ENCODE data around the gene CTSL.

CTSL gene

DNA sequence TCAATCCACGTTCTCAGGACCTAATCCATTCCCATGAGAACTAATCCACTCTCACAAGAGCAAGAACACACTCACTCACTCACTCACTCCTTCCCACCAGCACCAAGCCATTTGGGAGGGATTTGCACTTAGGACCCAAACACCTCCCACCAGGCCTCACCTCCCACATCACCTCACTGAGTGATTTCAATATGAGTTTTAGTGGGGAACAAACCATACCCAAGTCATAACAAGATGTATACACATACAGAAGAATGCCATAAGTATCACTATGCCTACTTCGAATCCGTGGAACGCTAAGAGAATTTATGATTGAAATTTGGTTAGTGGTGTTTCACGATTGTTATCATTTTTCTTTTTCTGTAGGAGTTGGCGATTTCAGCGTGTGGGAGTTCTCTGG lies 29.3 kb upstream of the CTSL start:
- peaks cover 84% of the 10 kb centered on the region for H3K36me3 ChIP-seq (ENCODE audit: insufficient read depth, low read length)

GRCh38 chr9:87698069-87698809 lies 27.7 kb upstream of the CTSL start:
- H3K27ac ChIP-seq, result no peak overlapping the region
- no peak overlapping the region for H3K4me3 ChIP-seq
- H3K9me3 ChIP-seq (ENCODE audit: low read depth, low read length), result no peaks in the 10 kb centered on the region
- H3K36me3 ChIP-seq (ENCODE audit: insufficient read depth, low read length), result peaks cover 84% of the 10 kb centered on the region
- TF ChIP-seq POLR2AphosphoS5 (IDR thresholded peaks at IDR 0.05; ENCODE audit: borderline replicate concordance, low read depth, low read length), result no peak
- no peak for TF ChIP-seq EZH2 (IDR thresholded peaks at IDR 0.05)
- no peak for TF ChIP-seq FOXP2 (optimal IDR thresholded peaks at IDR 0.05; ENCODE audit: control extremely low read depth, extremely low read length, insufficient read depth)
- H3K9ac ChIP-seq (ENCODE audit: insufficient read length), result no peak overlapping the region
- DNase-seq (ENCODE audit: low read depth, low spot score), result no peak

More for the DNA sequence above, 29.3 kb upstream of the CTSL start:
- Histone ChIP-seq H3K9me3 (ENCODE audit: low read depth, low read length) (0 out of 2 replicates have a peak, but pooled peaks cover 5% of the 10 kb centered on the region), H3K27ac (no peak overlapping the region), H3K9ac (ENCODE audit: insufficient read length) (no peak overlapping the region), H3K4me3 (no peak overlapping the region)
- DNase-seq (ENCODE audit: low read depth, low spot score), result no peak
- TF ChIP-seq POLR2AphosphoS5 (IDR thresholded peaks at IDR 0.05; ENCODE audit: borderline replicate concordance, low read depth, low read length), result no peak
- no peak for TF ChIP-seq EZH2 (IDR thresholded peaks at IDR 0.05)
- no peak for TF ChIP-seq FOXP2 (optimal IDR thresholded peaks at IDR 0.05; ENCODE audit: control extremely low read depth, extremely low read length, insufficient read depth)

- H3K9me3 ChIP-seq (ENCODE audit: low read depth, low read length), result no peaks in the 10 kb centered on the region
- H3K4me3 ChIP-seq, result no peak overlapping the region
- TF ChIP-seq POLR2AphosphoS5 (IDR thresholded peaks at IDR 0.05; ENCODE audit: borderline replicate concordance, low read depth, low read length) (no peak), FOXP2 (optimal IDR thresholded peaks at IDR 0.05; ENCODE audit: control extremely low read depth, extremely low read length, insufficient read depth) (no peak), EZH2 (IDR thresholded peaks at IDR 0.05) (no peak)
- peaks cover 82% of the 10 kb centered on the region for H3K36me3 ChIP-seq (ENCODE audit: insufficient read depth, low read length)
- DNase-seq (ENCODE audit: low read depth, low spot score), result no peak
- H3K27ac ChIP-seq, result no peak overlapping the region
- no peak overlapping the region for H3K9ac ChIP-seq (ENCODE audit: insufficient read length)
Measured at GRCh38 chr9:87699835-87700234, 26.1 kb upstream of the CTSL start.

DNA sequence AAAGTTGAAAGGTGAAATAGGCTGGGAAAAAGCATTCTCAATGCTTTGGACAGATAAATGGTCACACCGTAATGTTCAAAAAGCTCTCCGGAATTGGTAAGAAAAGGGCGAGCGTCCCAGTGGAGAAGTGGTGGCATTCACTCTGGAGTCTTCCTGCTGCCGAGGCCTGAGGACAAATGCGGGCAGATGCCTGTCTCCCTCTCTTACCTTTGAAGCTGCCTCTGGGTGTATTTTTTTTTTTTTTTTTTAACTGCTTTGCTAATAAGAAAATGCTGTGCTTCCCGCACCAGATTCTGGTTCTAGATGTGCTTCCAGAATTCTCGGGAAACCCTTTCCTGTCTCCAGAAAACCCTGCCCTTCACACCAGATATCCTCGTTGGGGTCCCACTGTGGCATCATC lies 24.4 kb upstream of the CTSL start:
- Histone ChIP-seq H3K9me3 (ENCODE audit: low read depth, low read length) (no peaks in the 10 kb centered on the region), H3K9ac (ENCODE audit: insufficient read length) (peak overlapping the region; percentile 14), H3K27ac (peak overlapping the region; percentile 54; the same call in 1 of the 2 replicates), H3K36me3 (ENCODE audit: insufficient read depth, low read length) (peaks cover 77% of the 10 kb centered on the region), H3K4me3 (no peak overlapping the region)
- no peak for TF ChIP-seq FOXP2 (optimal IDR thresholded peaks at IDR 0.05; ENCODE audit: control extremely low read depth, extremely low read length, insufficient read depth)
- TF ChIP-seq POLR2AphosphoS5 (IDR thresholded peaks at IDR 0.05; ENCODE audit: borderline replicate concordance, low read depth, low read length), result no peak
- TF ChIP-seq EZH2 (IDR thresholded peaks at IDR 0.05), result no peak
- no peak for DNase-seq (ENCODE audit: low read depth, low spot score)

GRCh38 chr9:87701931-87702421 lies 23.9 kb upstream of the CTSL start:
- Histone ChIP-seq H3K4me3 (no peak overlapping the region), H3K9me3 (ENCODE audit: low read depth, low read length) (no peaks in the 10 kb centered on the region), H3K9ac (ENCODE audit: insufficient read length) (peak overlapping the region; percentile 14), H3K27ac (peak overlapping the region; percentile 54), H3K36me3 (ENCODE audit: insufficient read depth, low read length) (peaks cover 77% of the 10 kb centered on the region)
- no peak for DNase-seq (ENCODE audit: low read depth, low spot score)
- no peak for TF ChIP-seq EZH2 (IDR thresholded peaks at IDR 0.05)
- no peak for TF ChIP-seq POLR2AphosphoS5 (IDR thresholded peaks at IDR 0.05; ENCODE audit: borderline replicate concordance, low read depth, low read length)
- no peak for TF ChIP-seq FOXP2 (optimal IDR thresholded peaks at IDR 0.05; ENCODE audit: control extremely low read depth, extremely low read length, insufficient read depth)

- H3K4me3 ChIP-seq, result no peak overlapping the region
- DNase-seq (ENCODE audit: low read depth, low spot score), result no peak
- TF ChIP-seq FOXP2 (optimal IDR thresholded peaks at IDR 0.05; ENCODE audit: control extremely low read depth, extremely low read length, insufficient read depth), result no peak
- TF ChIP-seq POLR2AphosphoS5 (IDR thresholded peaks at IDR 0.05; ENCODE audit: borderline replicate concordance, low read depth, low read length), result no peak
- no peak for TF ChIP-seq EZH2 (IDR thresholded peaks at IDR 0.05)
- H3K27ac ChIP-seq, result no peak overlapping the region
- no peak overlapping the region for H3K9ac ChIP-seq (ENCODE audit: insufficient read length)
- no peaks in the 10 kb centered on the region for H3K9me3 ChIP-seq (ENCODE audit: low read depth, low read length)
- H3K36me3 ChIP-seq (ENCODE audit: insufficient read depth, low read length), result peaks cover 77% of the 10 kb centered on the region
Measured at GRCh38 chr9:87702921-87703320, 23.0 kb upstream of the CTSL start.

DNA sequence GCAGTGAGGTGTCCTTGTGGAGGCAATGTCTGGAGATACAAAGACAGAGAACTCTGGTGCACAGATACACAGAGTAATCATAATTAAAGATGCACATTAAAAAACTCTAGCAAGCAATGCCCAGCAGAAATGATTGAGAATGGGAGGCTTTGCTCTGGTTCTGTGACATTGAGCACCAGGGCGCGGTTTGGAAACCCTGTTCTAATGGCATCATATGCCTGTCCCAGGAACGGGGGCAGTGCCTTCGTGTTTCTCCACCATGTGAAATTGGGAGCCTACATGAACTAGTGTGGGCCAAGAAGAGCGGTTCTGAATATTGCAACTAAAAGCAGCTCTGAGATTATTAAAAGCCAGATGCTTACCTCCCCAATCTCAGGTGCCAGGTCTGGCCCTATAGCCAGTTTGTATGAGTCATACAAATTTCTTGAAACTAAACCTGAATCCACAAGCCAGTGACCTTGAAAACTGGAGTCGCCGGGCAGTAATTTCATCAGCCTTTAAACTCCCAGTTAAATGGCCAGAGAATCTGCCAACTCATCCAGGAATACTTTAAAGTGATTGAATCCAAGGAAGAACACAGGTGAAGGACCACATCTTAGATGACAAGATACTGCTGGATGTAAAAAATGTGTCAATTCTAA lies 22.2 kb upstream of the CTSL start:
- Histone ChIP-seq H3K27ac (0 out of 2 replicates have a peak overlapping the region, but pooled peaks have one; percentile 9), H3K4me3 (no peak overlapping the region), H3K9me3 (ENCODE audit: low read depth, low read length) (no peaks in the 10 kb centered on the region), H3K9ac (ENCODE audit: insufficient read length) (no peak overlapping the region), H3K36me3 (ENCODE audit: insufficient read depth, low read length) (peaks cover 74% of the 10 kb centered on the region)
- DNase-seq (ENCODE audit: low read depth, low spot score), result no peak
- TF ChIP-seq EZH2 (IDR thresholded peaks at IDR 0.05) (no peak), FOXP2 (optimal IDR thresholded peaks at IDR 0.05; ENCODE audit: control extremely low read depth, extremely low read length, insufficient read depth) (no peak), POLR2AphosphoS5 (IDR thresholded peaks at IDR 0.05; ENCODE audit: borderline replicate concordance, low read depth, low read length) (no peak)

DNA sequence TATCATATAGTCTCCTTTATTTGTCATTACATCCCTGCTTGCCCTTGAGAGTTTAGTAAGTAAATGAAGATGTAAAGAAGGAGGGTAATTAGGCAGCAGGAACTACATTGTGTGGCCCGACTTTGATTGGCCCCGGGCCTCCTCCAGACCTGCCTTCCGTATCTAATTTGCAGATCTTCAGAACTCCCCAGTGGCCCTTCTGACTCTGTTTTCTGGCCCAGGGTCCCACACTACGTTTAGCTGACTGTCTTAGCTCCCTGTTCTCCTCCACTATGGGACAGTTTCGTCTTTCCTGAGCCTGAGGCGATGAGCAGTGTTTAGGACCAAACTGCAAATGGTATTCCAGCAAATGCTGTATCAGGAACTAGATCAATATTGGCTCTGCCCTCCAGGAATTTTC lies 21.6 kb upstream of the CTSL start:
- Histone ChIP-seq H3K27ac (no peak overlapping the region), H3K36me3 (ENCODE audit: insufficient read depth, low read length) (peaks cover 75% of the 10 kb centered on the region), H3K4me3 (no peak overlapping the region), H3K9me3 (ENCODE audit: low read depth, low read length) (no peaks in the 10 kb centered on the region), H3K9ac (ENCODE audit: insufficient read length) (no peak overlapping the region)
- no peak for DNase-seq (ENCODE audit: low read depth, low spot score)
- TF ChIP-seq FOXP2 (optimal IDR thresholded peaks at IDR 0.05; ENCODE audit: control extremely low read depth, extremely low read length, insufficient read depth) (no peak), EZH2 (IDR thresholded peaks at IDR 0.05) (no peak), POLR2AphosphoS5 (IDR thresholded peaks at IDR 0.05; ENCODE audit: borderline replicate concordance, low read depth, low read length) (no peak)
